Stimulated activated CD4-positive, alpha-beta T cell treated with anti-CD3 and anti-CD28 coated beads, Interleukin-2, amount 100 ng/mL, for 48 hours (primary cell): ENCODE measurements around the gene TENM3.
"Not testable (repeated sequence)": the region's sequence is repeated elsewhere in the genome, so short reads cannot be mapped to it uniquely, and the experiment has no call there.

Experiments used
- DNase-seq, 2 donors: peaks; one replicate each; pipeline ENCODE4 v3.0.0-alpha.2; 2020

TENM3 gene

GRCh38 chr4:182243204-182243603 lies at the start of gene TENM3:
TSS of gene TENM3 (plus strand) at chr4:182243402. CDS start at chr4:182324021, 80,619 bp downstream.
- DNase-seq: not testable (repeated sequence)

GRCh38 chr4:182194091-182194824 lies 48.9 kb upstream of the TENM3 start:
- no peak for DNase-seq

DNA sequence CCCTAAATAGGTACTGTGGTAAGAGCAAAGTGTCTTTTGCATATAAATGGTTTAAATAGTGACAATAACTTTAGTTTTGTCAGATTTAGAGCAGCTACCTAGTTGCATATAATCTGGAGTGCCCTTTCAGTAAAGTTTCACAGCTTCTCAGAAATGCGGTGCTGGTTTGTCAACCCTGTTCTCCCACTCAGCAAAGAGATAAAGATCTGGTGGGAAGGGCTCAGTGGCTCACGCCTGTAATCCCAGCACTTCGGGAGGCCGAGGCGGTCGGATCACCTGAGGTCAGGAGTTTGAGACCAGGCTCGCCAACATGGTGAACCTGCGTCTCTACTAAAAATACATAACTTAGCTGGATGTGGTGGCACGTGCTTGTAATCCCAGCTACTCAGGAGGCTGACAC lies 45.6 kb upstream of the TENM3 start:
- DNase-seq: no peak

DNA sequence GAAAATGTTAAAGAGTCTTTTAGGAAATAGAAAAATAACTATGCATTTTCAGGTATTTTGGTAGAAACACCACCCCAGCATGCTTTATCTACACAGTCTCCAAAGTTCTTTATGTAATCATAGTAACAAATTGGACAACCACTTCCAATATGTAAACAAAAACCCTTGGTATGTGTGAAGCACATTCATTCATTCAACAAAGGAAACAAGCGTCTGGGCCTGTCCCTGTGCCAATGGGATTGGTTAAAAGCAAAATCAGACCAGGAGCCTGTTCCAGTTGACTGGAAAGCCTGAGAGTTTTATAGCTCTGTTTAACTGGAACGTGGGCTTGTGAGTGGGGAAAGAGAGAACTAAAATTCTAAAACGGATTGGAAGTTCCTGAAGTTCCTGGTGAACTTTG lies 41.3 kb upstream of the TENM3 start:
- no peak for DNase-seq

DNA sequence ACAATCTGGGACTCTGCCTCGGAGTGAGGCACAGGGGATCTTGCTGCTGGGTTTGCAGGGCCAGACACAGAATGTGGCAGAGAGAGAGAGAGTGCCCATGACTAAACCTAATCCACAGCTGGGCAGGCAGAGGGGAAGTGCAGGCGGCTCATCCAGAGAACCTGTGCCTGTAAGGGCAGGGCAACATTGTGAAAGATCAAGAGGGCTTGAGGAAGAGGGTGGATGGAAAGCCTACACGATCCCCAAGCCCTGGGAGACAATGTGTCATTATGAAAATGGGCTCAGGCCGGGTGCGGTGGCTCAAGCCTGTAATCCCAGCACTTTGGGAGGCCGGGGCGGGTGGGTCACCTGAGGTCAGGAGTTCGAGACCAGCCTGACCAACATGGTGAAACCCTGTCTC lies 40.6 kb upstream of the TENM3 start:
- no peak for DNase-seq

DNA sequence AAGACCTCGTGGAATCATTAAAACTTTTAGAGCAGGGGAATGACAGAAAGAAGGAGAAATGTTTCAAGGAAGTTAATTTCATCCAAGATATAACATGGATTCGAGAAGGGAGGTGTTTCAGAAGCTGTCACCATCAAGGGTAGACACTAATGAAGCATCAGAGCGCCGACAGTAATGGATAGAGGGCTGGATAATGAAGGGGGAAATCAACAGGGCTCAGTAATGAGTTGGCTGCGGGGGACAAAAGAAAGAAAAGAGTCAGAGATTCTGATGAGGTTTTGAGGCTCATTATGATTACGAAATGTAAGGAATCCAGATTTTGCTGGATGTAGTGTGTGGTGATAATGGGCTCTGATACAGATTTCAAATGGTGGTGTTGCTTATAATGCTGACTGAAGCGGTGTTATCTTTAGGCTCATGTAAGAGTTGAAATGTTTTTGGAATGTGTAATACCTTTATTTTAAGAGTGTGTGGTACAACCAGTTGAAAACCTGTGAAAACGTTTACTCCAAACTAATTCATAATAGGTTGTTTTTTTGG lies 39.3 kb upstream of the TENM3 start:
- DNase-seq: no peak

GRCh38 chr4:182205306-182205705 lies 37.9 kb upstream of the TENM3 start:
- no peak for DNase-seq

DNA sequence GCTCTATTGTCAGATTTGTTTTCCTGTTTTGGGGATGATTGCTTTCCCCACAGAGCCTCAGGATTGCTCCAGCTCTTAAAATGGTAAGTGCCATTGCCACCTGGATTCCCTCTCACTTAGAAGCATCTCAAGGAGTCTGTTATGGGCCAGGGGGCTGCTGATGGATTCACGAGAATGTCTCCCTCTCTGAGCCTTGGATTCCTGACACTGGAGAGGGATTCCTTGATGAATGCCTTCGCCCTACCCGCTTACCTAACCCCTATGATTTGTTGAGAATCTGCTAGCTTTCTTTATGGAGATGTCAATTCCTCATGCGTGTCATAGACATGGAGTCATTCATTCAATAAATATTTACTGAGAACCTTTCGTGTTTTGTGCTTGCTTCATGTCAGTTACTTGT lies 36.9 kb upstream of the TENM3 start:
- no peak for DNase-seq

GRCh38 chr4:182206916-182207315 lies 36.3 kb upstream of the TENM3 start:
- DNase-seq: no peak

- no peak for DNase-seq
These were observed 35.3 kb upstream of the TENM3 start for GRCh38 chr4:182207830-182208396.

- no peak for DNase-seq
These were observed 34.6 kb upstream of the TENM3 start for GRCh38 chr4:182208526-182209050.

- no peak for DNase-seq
These were observed 30.9 kb upstream of the TENM3 start for GRCh38 chr4:182212211-182212761.

DNA sequence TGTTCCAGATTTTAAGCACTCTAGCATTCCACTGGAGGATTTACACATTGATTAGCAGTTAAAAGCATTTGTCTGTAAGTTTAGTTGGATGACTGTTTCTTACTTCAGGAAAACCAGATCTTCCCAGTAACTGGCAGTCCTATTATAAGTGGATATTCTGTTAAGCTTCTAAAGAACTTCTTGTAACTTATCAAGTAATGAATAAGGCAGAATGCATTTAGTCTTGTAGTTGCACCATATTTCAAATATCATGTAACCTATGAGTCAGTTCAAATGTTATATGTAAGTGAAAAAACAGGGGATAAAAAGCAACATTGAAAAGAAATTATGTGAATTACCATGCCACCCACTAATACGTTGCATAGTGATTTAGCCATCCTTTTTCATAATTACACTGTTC lies 30.2 kb upstream of the TENM3 start:
- no peak for DNase-seq

- no peak for DNase-seq
These were observed 28.1 kb upstream of the TENM3 start for GRCh38 chr4:182215148-182215547.

- DNase-seq: no peak
These were observed 27.2 kb upstream of the TENM3 start for GRCh38 chr4:182216005-182216404.

DNA sequence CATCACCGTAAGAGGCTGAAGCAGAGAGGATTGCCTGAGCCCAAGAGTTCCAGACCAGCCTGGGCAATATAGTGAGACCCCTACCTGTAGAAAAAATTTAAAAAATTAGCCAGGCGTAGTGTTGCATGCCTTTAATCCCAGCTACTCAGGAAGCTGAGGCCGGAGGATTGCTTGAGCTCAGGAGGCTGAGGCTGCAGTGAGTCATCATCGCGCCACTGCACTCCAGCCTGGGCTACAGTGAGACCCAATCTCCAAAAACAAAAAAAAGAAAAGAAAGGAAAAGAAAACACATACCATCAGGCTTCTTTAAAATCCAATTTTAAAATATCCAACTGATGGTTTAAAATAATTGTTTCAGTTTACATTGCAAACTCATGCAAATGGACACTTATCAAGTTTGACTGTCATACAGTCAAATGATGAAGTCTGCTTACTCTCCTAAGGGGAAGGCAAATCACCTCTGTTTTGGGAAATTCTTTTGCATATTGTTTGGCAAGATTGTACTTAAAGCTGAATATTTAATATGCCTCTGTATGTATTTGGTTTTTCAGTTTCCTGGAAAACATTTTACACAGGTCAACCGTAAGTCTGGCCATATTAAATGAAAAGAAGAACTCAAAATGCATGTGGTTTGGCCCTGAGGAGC lies 23.7 kb upstream of the TENM3 start:
- no peak for DNase-seq

DNA sequence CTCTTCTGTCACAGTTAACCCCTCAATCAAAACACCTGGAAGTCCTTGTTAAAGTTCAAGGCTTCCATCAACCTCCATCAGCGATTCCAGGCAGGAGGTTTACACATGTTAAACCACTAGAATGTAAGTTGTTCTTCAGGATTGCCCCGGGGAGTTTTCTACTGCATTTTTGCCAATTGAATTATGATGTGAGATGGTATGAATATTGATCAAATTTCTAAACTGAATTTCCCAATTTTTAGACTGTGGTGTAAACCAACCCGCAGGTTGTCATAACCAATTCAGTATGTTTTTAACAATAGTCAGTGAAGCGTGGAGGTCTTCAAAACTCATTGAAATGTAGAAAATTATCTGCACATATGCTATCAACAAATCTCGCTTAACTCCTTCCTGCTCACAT lies 21.2 kb upstream of the TENM3 start:
- DNase-seq: no peak

GRCh38 chr4:182222766-182223165 lies 20.4 kb upstream of the TENM3 start:
- no peak for DNase-seq

DNA sequence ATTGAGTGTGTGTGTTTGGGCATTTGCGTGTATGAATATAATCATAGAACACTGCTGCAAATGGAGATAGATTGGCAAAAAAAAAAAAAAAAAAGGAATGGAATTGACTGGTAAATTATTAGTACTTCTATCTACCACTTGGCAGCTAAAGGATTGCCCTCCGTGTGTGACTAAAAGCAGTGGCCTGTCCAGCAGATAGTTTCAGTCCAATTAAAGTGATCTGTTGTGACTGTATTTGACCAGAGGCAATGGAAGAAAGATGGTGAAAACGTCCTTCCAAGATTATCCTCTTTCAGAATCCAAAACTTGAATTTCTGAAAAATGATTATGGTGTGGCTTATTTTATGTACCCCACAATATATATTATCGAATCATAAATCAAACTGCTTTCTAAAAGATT lies 19.5 kb upstream of the TENM3 start:
- no peak for DNase-seq

DNA sequence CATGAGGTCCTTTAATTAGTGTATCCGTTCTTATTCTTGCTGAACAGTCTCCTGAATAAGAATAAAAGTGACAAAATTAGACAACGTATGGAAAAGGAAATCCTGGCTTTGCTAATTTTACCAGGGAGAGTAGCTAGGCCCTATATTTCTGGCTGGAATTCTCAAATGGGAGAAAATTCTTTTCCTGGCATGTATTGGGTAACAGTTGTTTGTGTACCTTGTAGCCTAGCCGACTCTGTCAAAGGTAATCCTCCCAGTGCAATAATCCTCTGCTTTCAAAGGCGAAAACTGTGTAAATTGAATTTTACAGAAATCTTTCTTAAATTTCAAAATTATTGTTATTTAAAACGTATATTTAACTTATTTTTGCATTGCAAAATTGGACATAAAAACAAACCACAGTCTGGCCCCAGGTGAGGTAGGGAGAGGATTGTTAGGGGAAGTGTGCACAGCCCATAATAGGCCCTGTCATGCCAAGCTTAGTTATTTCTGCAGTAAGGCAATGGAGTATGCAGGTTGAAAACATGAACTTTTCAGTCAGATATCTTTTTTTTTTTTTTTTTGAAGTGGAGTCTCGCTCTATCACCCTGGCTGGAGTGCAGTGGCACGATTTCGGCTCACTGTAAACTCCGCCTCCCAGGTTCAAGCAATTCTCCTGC lies 18.9 kb upstream of the TENM3 start:
- DNase-seq: no peak

GRCh38 chr4:182225257-182225852 lies 17.8 kb upstream of the TENM3 start:
- DNase-seq: no peak

GRCh38 chr4:182227611-182228010 lies 15.6 kb upstream of the TENM3 start:
- no peak for DNase-seq
